Left ventricle myocardium inferior (tissue), 1 donor: ENCODE measurements around the gene PSME2. TPM values are rescaled to one million over a fixed set of nuclear protein-coding genes. Genes with fewer than 3 reads are reported as not detected.

Experiments
- DNase-seq: peaks from one replicate; pipeline ENCODE4 v3.0.0-alpha.2; 2020
- H3K27ac ChIP-seq: fragments of 200-600 bp; replicated peaks from 2 replicates; pipeline ENCODE4 v1.8.0; 2021
- H3K27me3 ChIP-seq: fragments of 200-600 bp; 2 replicates; pipeline ENCODE4 v1.8.0; 2021; ENCODE audit warnings: low read depth
- H3K36me3 ChIP-seq: fragments of 200-600 bp; 2 replicates; pipeline ENCODE4 v1.8.0; 2021
- H3K4me1 ChIP-seq: fragments of 200-600 bp; 2 replicates; pipeline ENCODE4 v1.8.0; 2021
- H3K4me3 ChIP-seq: fragments of 200-600 bp; 2 replicates; pipeline ENCODE4 v1.8.0; 2021; ENCODE audit warnings: mild to moderate bottlenecking, moderate library complexity
- H3K9me3 ChIP-seq: fragments of 200-600 bp; replicated peaks from 2 replicates; pipeline ENCODE4 v1.8.0; 2021
- intact Hi-C: fragments of 100-400 bp; cut with micrococcal nuclease; formaldehyde crosslinking; loops from one replicate; pipeline ENCODE4 v1.11.0; 2022
- total RNA-seq: library from RNA; stranded (reverse); fragmentation: NEBNext Ultra II Directional; extraction: Animal tissue kit (Norgen Biotek cat#: 25700); gene quantifications from one replicate; pipeline ENCODE4 v1.2.1, GENCODE V29; 2021
- TF ChIP-seq, protein P1 (sequence below): fragments of 200-600 bp; IDR thresholded peaks from 2 replicates; pipeline ENCODE4 v1.8.0; 2021; ENCODE audit warnings: antibody characterized with exemption, mild to moderate bottlenecking, borderline replicate concordance
- donor health status: DM: no; HTN: yes; CAD: no; lungs with severe emphysema.

The PSME2 gene
- total RNA-seq, 1 donor from 2014 or later, result 89.7 TPM

- Histone ChIP-seq H3K36me3 (peaks cover 3% of the 10 kb centered on the region), H3K4me3 (no peak overlapping the region), H3K4me1 (peaks cover 24% of the 10 kb centered on the region), H3K27me3 (no peaks in the 10 kb centered on the region), H3K9me3 (no peaks in the 10 kb centered on the region), H3K27ac (no peak overlapping the region)
- no peak for DNase-seq
- intact Hi-C loops, result no loop called here
- TF ChIP-seq, protein P1, sequence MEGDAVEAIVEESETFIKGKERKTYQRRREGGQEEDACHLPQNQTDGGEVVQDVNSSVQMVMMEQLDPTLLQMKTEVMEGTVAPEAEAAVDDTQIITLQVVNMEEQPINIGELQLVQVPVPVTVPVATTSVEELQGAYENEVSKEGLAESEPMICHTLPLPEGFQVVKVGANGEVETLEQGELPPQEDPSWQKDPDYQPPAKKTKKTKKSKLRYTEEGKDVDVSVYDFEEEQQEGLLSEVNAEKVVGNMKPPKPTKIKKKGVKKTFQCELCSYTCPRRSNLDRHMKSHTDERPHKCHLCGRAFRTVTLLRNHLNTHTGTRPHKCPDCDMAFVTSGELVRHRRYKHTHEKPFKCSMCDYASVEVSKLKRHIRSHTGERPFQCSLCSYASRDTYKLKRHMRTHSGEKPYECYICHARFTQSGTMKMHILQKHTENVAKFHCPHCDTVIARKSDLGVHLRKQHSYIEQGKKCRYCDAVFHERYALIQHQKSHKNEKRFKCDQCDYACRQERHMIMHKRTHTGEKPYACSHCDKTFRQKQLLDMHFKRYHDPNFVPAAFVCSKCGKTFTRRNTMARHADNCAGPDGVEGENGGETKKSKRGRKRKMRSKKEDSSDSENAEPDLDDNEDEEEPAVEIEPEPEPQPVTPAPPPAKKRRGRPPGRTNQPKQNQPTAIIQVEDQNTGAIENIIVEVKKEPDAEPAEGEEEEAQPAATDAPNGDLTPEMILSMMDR, result no peak
Observed at GRCh38 chr14:24098229-24098926, 48.0 kb downstream of the PSME2 start.

DNA sequence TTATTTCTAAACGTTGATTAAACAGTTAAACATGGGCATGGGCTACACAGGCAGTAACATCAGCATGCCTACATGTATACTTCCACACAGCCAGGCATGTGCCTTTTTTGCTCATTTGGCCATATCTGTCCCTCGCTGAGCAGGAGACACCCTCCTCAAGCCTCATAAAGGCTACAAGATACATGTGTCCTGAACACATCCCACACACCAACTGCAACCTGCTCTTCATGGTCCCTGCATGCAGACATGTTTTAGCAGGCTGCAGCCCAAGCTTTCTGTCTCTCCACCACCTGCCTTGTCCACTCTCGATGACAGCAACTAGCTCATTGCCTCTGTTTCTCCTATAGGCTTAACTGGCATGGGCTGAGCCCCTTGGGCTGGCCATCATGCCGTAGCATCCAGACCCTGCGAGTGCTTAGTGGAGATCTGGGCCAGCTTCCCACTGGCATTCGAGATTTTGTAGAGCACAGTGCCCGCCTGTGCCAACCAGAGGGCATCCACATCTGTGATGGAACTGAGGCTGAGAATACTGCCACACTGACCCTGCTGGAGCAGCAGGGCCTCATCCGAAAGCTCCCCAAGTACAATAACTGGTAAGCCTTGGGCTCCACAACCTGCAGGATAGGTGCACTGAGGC, 49.7 kb downstream of the PSME2 start:
- TF ChIP-seq, protein P1, result no peak
- Histone ChIP-seq H3K4me1 (peaks cover 26% of the 10 kb centered on the region), H3K36me3 (peaks cover 3% of the 10 kb centered on the region), H3K27ac (no peak overlapping the region), H3K27me3 (no peaks in the 10 kb centered on the region), H3K4me3 (no peak overlapping the region), H3K9me3 (no peaks in the 10 kb centered on the region)
- DNase-seq, result no peak
- intact Hi-C loops, result no loop called here

DNA sequence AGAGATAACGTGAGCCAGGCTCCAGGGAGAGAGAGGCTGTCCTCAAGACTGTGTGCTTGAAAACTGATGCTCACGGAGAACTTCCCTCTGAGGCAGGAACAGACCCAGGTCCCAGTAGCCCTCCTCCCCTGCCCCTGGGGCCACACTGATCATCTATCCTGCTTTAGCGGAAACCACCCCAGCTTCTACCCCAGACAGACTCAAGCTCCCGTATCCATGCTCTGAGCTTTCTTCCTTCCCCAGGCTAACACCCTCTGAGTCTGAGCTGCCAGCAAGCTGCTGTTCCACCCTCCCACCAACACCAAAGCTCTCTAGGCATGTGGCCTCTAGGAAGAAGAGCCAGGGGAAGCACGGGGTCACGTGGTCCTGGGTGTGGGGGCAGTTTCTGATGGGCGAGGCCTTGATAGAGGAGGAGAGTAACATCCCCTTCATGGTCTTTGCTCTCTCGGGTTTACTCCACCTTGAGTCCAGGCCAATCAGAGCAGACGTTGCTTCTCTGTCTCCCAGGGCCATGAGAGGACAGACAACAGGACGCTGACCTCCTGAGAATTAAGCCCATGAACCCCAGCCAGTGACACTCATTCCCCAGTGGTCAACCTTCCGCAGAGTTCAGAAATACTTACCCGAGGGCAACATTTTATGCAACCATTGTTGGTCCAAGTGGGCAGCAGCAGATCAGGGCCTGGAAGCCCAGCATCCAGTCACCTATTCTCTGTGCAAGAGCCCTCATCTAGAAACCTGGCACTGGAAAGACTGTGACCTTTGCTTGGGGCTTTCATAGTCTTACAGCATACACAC, 50.9 kb downstream of the PSME2 start:
- TF ChIP-seq, protein P1, result no peak
- intact Hi-C loops, result no loop called here
- DNase-seq, result peak; percentile 43
- peak overlapping the region; percentile 94 for H3K27ac ChIP-seq
- peak overlapping the region; percentile 95 for H3K4me3 ChIP-seq
- peaks cover 3% of the 10 kb centered on the region for H3K36me3 ChIP-seq
- no peaks in the 10 kb centered on the region for H3K9me3 ChIP-seq
- no peaks in the 10 kb centered on the region for H3K27me3 ChIP-seq
- peaks cover 26% of the 10 kb centered on the region for H3K4me1 ChIP-seq

DNA sequence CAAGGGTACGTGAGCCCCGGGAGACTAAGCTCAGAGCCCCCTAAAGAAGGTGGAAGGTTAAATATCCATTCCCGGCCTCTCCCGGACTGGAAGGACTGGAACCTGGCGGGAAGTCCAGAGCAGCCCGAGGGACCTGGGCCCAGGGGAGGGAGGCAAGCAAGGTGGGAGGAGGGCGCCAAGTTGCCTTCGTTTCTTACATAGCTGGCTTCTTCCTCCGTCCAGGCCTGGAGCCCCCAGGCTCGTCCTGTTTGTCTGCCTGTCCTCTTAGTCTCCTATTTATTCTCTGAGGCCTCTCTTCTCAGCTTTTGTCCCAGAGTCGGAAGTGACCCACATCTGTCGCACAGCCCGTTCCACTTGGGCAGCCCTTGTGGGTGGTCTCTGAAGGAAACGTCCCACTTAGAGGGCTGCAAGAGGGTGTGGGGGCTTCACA, 51.6 kb downstream of the PSME2 start:
- DNase-seq, result no peak
- H3K36me3 ChIP-seq, result peaks cover 3% of the 10 kb centered on the region
- TF ChIP-seq, protein P1, result no peak
- H3K4me1 ChIP-seq, result peaks cover 26% of the 10 kb centered on the region
- H3K27me3 ChIP-seq, result no peaks in the 10 kb centered on the region
- H3K4me3 ChIP-seq, result peak overlapping the region; percentile 95
- H3K9me3 ChIP-seq, result no peaks in the 10 kb centered on the region
- intact Hi-C loops, result no loop called here
- H3K27ac ChIP-seq, result peak overlapping the region; percentile 94
